ENCODE results near the gene PIAS4.

DNA sequence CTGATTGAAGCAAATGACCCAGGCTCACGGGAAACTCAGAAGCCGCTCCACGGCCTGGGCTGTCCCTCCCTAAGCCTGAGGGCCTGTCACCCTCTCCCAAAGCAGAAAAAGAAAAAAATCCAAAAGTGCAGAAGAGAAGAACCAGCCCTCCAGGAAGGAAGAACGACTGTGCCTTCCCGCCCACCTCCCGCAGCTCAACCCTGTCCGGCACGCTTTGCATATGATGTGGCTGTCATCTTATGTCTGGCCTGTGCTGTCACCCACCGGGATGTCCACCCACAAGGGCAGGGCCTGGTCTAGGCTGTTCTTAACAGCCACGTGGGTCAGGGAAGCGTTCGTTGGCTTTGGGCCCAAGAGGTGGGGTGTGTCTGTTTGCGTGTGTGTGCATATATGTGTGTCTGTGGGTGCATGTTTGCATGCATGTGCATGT, 45.5 kb downstream of the PIAS4 start:
- TF ChIP-seq, protein P1, sequence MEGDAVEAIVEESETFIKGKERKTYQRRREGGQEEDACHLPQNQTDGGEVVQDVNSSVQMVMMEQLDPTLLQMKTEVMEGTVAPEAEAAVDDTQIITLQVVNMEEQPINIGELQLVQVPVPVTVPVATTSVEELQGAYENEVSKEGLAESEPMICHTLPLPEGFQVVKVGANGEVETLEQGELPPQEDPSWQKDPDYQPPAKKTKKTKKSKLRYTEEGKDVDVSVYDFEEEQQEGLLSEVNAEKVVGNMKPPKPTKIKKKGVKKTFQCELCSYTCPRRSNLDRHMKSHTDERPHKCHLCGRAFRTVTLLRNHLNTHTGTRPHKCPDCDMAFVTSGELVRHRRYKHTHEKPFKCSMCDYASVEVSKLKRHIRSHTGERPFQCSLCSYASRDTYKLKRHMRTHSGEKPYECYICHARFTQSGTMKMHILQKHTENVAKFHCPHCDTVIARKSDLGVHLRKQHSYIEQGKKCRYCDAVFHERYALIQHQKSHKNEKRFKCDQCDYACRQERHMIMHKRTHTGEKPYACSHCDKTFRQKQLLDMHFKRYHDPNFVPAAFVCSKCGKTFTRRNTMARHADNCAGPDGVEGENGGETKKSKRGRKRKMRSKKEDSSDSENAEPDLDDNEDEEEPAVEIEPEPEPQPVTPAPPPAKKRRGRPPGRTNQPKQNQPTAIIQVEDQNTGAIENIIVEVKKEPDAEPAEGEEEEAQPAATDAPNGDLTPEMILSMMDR (IDR thresholded peaks at IDR 0.05), result no peak
- TF ChIP-seq, protein P2, sequence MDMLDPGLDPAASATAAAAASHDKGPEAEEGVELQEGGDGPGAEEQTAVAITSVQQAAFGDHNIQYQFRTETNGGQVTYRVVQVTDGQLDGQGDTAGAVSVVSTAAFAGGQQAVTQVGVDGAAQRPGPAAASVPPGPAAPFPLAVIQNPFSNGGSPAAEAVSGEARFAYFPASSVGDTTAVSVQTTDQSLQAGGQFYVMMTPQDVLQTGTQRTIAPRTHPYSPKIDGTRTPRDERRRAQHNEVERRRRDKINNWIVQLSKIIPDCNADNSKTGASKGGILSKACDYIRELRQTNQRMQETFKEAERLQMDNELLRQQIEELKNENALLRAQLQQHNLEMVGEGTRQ (CRISPR knock-in tag; IDR thresholded peaks at IDR 0.05), result no peak
- TF ChIP-seq ZNF317 (CRISPR knock-in tag; IDR thresholded peaks at IDR 0.05; ENCODE audit: borderline replicate concordance, low read depth), result no peak
- TF ChIP-seq CREM (CRISPR knock-in tag; IDR thresholded peaks at IDR 0.05), result no peak
- TF ChIP-seq, protein P3, sequence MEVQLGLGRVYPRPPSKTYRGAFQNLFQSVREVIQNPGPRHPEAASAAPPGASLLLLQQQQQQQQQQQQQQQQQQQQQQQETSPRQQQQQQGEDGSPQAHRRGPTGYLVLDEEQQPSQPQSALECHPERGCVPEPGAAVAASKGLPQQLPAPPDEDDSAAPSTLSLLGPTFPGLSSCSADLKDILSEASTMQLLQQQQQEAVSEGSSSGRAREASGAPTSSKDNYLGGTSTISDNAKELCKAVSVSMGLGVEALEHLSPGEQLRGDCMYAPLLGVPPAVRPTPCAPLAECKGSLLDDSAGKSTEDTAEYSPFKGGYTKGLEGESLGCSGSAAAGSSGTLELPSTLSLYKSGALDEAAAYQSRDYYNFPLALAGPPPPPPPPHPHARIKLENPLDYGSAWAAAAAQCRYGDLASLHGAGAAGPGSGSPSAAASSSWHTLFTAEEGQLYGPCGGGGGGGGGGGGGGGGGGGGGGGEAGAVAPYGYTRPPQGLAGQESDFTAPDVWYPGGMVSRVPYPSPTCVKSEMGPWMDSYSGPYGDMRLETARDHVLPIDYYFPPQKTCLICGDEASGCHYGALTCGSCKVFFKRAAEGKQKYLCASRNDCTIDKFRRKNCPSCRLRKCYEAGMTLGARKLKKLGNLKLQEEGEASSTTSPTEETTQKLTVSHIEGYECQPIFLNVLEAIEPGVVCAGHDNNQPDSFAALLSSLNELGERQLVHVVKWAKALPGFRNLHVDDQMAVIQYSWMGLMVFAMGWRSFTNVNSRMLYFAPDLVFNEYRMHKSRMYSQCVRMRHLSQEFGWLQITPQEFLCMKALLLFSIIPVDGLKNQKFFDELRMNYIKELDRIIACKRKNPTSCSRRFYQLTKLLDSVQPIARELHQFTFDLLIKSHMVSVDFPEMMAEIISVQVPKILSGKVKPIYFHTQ (CRISPR knock-in tag; IDR thresholded peaks at IDR 0.05), result no peak
- no peak for TF ChIP-seq ZNF121 (CRISPR knock-in tag; IDR thresholded peaks at IDR 0.05)
- no peak for TF ChIP-seq ZNF671 (CRISPR knock-in tag; IDR thresholded peaks at IDR 0.05)
- no peak for TF ChIP-seq TCF7 (CRISPR knock-in tag; IDR thresholded peaks at IDR 0.05; ENCODE audit: low read depth)
- TF ChIP-seq ATF1 (CRISPR knock-in tag; IDR thresholded peaks at IDR 0.05), result no peak
- no peak for TF ChIP-seq RORB (CRISPR knock-in tag; IDR thresholded peaks at IDR 0.05)
- TF ChIP-seq, protein P4, sequence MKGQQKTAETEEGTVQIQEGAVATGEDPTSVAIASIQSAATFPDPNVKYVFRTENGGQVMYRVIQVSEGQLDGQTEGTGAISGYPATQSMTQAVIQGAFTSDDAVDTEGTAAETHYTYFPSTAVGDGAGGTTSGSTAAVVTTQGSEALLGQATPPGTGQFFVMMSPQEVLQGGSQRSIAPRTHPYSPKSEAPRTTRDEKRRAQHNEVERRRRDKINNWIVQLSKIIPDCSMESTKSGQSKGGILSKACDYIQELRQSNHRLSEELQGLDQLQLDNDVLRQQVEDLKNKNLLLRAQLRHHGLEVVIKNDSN (CRISPR knock-in tag; IDR thresholded peaks at IDR 0.05), result no peak
- no peak for TF ChIP-seq RELA (CRISPR knock-in tag; IDR thresholded peaks at IDR 0.05; ENCODE audit: borderline replicate concordance)

Data from WTC11 (cell line).